Activated CD8-positive, alpha-beta memory T cell treated with anti-CD3 and anti-CD28 coated beads, Interleukin-2, amount 50 U/mL, for 48 hours (primary cell): ENCODE measurements around the gene AIMP1.

Experiments used
- DNase-seq: peaks from one replicate; pipeline ENCODE4 v3.0.0-alpha.2; 2020

Gene AIMP1

DNA sequence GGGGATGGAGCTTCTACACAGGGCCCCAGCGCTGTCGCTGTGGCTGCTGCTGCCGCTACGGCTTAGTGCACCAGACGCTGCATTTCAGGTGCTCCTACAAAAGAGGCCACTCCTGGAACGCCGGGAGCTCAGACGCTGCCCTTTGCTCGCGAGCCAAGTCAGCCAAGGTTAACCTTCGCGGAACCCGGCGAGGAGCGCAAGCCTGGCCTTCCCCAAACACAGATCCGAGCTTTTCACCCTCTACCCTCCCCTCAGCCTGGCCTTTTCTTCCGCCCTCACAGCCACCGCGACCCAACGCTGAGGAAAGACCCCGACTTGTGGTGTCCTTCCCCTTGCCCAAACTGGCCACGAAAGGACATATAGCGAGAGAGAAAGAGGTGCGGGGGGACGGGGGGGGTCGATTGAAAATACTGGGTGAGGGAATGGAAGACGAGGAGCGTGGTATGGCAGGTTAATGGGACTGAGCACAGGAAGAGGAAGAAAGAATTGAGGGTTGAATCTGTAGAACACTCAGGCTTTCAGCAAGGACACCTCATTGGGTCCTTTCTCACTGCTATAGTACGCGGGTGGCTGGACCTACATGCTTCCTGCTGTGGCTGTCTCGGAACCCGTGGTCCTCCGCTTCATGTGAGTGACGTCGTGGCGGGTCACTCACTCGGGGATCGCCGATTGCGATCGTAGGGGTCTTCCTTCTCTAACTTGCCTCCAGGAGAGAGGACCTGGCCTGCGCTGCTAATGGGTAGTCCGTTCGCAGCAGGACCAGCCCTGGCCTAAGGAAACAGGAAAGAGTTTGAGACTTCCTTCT is at the start of gene AIMP1, which contains the start of gene TBCK:
Gene AIMP1, plus strand, starts transcription at position 583 of the 805 bp plus-strand sequence. CDS start 8,460 bp downstream, outside the sequence.
Gene TBCK, minus strand, starts transcription at position 242 of the 805 bp plus-strand sequence. CDS start 7,249 bp downstream, outside the sequence.
- DNase-seq = peak; percentile 89

GRCh38 chr4:106268786-106269185 is 47.6 kb upstream of the AIMP1 start:
- DNase-seq = no peak

GRCh38 chr4:106269711-106270110 is 46.6 kb upstream of the AIMP1 start:
- no peak for DNase-seq

GRCh38 chr4:106270736-106271135 is 45.6 kb upstream of the AIMP1 start:
- no peak for DNase-seq

DNA sequence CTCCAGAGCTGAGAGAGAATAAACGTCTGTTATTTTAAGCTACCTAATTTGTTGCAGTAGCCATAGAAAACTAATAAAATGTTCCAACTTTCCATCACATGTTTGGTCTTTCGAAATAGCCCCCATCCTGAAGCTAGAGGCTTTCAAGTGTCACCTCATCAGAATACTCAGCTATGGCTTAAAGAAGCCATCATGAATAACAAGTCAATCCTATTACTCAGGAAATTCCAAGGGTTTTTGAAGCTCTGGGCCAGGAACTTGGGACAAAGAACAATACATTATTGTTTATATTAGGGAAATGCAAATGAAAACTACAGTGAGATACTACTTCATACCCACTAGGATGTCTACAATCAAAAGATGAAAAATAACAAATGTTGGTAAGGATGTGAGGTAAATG is 42.5 kb upstream of the AIMP1 start:
- DNase-seq = no peak

DNA sequence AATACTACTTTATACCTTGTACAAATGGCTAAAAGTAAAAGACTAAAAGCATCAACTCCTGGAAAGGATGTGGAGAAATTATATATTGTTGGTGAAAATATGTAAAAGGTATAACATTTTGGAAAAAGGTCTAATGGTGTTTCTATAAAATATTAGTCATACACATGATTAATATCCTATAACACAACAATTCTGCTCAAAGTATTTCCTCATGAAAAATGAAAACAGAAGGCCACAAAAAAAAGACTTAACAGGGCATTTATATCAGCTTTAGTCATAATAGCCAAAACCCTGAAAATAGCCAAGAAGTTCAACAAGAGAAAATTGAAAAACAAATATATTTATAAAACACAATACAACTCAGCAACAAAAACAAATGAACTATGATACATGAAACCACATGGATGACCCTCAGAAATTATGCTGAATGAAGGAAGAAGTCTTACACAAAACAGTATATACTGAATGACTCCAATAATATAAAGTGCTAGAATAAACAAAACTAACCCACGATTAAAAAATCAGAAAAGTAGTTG is 39.1 kb upstream of the AIMP1 start:
- DNase-seq = no peak

DNA sequence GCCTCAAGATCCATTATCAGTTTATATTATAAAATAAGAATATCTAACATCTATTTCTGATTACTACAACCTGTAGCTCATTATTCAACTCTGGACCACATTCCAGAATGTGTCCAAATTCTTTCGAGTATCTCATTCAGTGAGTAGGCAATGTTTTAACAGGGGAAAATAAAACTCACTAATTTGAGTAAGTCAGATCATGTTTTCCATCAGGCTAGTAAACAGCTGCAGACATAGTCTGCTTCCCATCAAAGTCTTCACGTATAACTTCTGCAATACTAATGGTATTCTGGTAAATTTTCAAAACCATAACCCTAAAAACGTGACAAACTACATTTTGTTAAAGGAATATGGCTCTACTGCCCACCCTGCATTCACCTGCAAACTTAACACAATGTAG is 32.1 kb upstream of the AIMP1 start:
- no peak for DNase-seq

DNA sequence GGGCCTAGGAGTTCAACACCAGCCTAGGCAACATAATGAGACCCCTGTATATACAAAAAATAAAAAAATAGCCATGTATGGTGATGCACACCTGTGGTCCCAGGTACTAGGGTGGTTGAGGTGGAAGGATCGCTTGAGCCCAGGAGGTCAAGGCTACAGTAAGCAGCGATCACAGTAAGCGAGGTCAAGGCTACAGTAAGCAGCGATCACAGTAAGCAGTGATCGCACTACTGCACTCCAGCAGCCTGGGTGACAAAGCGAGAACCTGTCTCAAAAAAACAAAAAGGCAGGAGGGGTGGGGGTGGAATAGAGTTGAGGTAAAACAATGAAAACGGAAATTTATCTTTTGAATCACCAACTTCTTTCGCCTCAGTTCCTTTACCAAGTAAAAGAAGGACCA is 29.7 kb upstream of the AIMP1 start:
- no peak for DNase-seq

DNA sequence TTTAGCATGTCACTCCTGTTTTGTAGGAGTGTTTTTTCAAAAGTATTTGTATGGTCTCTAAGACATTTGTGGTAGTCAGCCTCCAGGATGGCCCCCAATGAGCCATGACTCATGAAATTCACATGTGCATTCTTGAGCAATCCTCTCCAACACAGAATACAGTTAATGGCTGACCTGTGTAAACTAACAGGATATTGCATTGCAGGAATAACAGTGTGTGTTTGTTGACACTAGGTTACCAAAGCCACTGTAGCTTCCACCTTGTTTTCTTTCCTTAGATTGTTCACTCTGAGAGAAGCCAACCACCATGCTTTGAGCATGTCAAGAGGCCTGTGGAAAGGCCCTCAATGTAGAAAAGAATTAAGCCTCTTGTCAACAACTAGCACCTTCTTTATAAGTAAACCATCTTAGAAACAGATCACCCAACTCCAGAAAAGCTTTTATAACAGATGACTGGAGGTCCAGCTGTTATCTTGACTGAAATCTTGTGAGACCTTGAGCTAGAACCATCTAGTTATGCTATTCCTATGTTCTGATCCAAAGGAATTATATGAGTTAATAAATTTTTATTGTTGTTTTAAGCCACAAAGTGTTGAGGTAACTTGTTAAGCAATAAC is 28.9 kb upstream of the AIMP1 start:
- DNase-seq = no peak

DNA sequence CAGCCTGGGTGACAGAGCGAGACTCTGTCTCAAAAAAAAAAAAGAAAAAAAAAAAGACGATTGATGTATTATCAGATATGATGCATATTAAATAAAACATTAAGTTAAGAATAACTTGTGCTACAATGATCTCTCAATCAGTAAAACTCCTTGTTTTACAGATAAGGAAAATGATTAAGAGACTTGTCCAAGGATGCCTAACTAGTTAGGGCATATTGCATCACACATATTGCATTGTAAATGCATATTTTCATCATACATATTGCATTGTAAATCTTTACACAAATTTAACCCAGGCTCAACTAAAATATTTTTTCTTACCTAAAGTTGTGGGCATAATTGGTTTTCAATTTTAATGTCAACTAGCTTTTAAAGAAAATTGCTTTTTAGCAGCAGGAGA is 26.6 kb upstream of the AIMP1 start:
- no peak for DNase-seq

DNA sequence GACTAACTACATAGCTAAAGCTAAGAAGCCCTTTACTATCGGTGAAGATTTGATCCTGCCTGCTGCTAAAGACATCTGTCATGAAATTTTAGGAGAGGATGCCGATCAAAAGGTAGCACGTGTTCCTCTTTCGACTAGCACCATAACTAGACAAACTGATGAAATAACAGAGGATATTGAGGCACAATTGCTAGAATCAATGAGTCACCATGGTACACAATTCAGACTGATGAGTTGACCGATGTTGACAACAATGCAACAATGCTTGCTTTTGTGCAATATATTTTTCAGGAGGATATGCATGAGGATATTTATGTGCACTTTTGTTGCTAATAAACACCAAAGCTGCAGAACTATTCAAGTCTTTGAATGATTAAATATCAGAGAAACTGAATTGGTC is 24.7 kb upstream of the AIMP1 start:
- no peak for DNase-seq

GRCh38 chr4:106294062-106294461 is 22.3 kb upstream of the AIMP1 start:
- DNase-seq = no peak

GRCh38 chr4:106297245-106298035 is 18.9 kb upstream of the AIMP1 start:
- no peak for DNase-seq

DNA sequence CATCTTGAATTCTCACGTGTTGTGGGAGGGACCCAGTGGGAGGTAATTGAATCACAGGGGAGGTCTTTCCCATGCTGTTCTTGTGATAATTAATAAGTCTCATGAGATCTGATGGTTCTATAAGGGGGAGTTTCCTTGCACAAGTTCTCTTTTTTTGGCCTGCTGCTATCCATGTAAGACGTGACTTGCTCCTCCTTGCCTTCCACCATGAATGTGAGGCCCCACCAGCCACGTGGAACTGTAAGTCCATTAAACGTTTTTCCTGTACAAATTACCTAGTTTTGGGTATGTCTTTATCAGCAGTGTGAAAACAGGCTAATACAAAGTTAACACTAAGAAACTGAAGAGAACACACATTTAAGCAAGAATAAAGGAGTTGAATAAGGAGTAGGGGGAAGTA is 16.4 kb upstream of the AIMP1 start:
- no peak for DNase-seq

- no peak for DNase-seq
Observed at GRCh38 chr4:106301393-106302061, 14.8 kb upstream of the AIMP1 start.

- DNase-seq = no peak
Observed at GRCh38 chr4:106302062-106302438, 14.3 kb upstream of the AIMP1 start.

- DNase-seq = no peak
Observed at GRCh38 chr4:106303548-106304281, 12.6 kb upstream of the AIMP1 start.

GRCh38 chr4:106304632-106305031 is 11.7 kb upstream of the AIMP1 start:
- no peak for DNase-seq

- no peak for DNase-seq
Observed at GRCh38 chr4:106305435-106306055, 10.8 kb upstream of the AIMP1 start.

DNA sequence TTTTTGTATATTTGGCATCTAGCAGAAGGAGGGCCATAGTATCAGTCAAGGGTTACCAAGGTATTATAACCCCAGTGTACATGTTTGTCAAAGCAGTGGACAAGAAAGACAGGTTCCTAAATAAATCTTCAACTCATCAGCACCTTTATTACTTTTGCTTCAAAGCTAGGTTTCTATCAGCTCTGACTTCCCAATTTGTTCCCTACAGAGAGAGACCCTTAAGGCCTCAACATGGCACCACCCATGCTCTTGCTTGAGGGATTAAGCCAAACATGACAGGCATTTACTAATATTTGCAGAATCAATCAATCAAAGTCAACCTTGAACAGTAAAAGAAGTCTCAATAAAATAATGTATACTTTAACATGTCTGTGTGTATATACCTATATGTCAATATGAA is 9.8 kb upstream of the AIMP1 start:
- DNase-seq = no peak

GRCh38 chr4:106312377-106312776 is 4.0 kb upstream of the AIMP1 start:
- DNase-seq = no peak
